ENCODE results near the gene LRRC14B.
"Not testable (repeated sequence)": the region's sequence is repeated elsewhere in the genome, so short reads cannot be mapped to it uniquely, and the experiment has no call there.

DNA sequence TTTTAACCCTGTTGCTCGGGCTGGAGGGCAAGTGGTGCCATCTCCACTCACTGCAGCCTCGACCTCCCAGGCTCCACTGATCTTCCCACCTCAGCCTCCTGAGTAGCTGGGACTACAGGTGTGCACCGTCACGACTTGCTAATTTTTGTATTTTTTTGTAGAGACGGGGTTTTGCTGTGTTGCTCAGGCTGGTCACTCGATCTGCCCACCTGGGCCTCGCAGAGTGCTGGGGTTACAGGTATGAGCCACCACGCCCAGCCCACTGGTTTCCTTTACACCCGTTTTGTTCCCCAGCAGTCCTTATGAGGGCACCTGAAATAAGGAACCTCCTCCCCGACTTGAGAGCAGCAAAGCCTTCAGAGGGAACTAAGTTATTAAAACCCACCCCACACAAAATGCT, 24.8 kb downstream of the LRRC14B start:
- not testable (repeated sequence) for TF ChIP-seq CTCF, POLR2A (IDR thresholded peaks at IDR 0.05)

All from suprapubic skin (tissue), 3 donors.